ENCODE measurements around the gene PCYOX1L. TPM values are rescaled to one million over a fixed set of nuclear protein-coding genes. Genes with fewer than 3 reads are reported as not detected.

The PCYOX1L gene
- total RNA-seq, 4 donors from 2014 or later = 0.75 to 5.4 (median 2.8) TPM

DNA sequence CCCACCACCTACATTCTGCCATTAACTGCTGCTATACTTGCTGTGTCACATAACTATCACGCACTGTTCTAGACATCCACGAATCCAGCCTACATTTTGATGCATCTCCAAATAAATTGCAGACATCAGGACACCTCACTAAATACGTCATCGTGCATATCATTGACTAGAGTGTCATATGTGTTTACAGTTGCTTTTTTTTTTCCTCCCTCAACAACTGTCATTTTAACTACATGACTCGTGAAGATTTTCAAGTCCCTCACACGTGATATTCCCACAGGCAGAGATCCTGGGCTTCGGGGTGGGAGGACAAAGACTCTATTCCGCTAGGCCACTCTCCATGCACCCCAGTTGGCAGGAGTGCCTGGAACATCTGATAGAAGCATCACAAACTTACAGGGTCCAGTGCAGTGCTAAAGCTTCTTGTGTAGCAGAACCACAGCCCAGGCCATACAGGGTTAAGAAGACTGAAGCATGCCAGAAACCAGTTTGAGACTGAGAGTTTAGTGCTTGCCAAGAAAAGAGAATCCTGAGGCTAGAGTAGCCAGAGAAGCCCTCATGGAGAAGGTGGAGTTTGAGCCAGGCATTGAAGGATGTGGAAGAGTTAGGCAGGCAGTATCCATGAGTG is 1.1 kb downstream of the PCYOX1L start:
- WGBS, 2 donors (ENCODE audit: low coverage in 1 of 2) = 79 to 83% methylated on average over 4 to 8 of the region's 8 CpGs
- no peak overlapping the region for H3K4me3 ChIP-seq
- no peaks in the 10 kb centered on the region for H3K36me3 ChIP-seq
- no peak for DNase-seq
- TF ChIP-seq POLR2AphosphoS5 (IDR thresholded peaks at IDR 0.05) = no peak
- TF ChIP-seq EP300 (IDR thresholded peaks at IDR 0.05; ENCODE audit: low read depth) = no peak
- H3K27me3 ChIP-seq = no peaks in the 10 kb centered on the region
- H3K4me1 ChIP-seq = peaks cover 8 to 18% (median 11%) of the 10 kb centered on the region in 4 donors
- H3K9me3 ChIP-seq = no peaks in the 10 kb centered on the region
- in situ Hi-C loops (cut with MboI; ENCODE audit: low pct_ligation_motif_present in 1 of 4, low pct_unique_long_range_greater_than_20kb in 1 of 4, low sequenced_read_pairs in 3 of 4) (no loop called here), intact Hi-C loops (cut with DNase I; ENCODE audit: low total_unique reads) (no loop called here)
- no peak overlapping the region for H3K27ac ChIP-seq

DNA sequence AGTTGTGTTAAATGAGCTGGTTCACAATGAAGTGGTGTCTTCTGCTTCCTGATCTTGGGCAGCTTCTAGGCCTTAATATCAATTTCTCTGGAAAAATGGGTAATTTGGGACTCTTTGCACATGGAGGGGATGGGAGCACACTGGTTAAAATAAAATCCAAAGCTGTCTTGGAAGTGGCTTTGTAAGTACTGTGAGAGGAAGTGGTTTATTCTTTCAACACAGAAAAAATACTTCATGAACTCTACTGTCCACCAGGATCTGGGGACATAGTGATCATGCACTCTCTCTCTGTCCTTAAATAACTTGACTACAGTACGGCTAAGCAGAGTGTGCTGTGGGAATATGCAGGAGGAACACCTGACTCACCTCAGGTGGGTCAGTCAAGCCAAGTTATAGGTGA is 2.4 kb downstream of the PCYOX1L start:
- intact Hi-C loops (cut with DNase I; ENCODE audit: low total_unique reads) (no loop called here), in situ Hi-C loops (cut with MboI; ENCODE audit: low pct_ligation_motif_present in 1 of 4, low pct_unique_long_range_greater_than_20kb in 1 of 4, low sequenced_read_pairs in 3 of 4) (no loop called here)
- no peak for TF ChIP-seq POLR2AphosphoS5 (IDR thresholded peaks at IDR 0.05)
- no peak for TF ChIP-seq EP300 (IDR thresholded peaks at IDR 0.05; ENCODE audit: low read depth)
- no peak for TF ChIP-seq POLR2A (IDR thresholded peaks at IDR 0.05)
- TF ChIP-seq, protein P1, sequence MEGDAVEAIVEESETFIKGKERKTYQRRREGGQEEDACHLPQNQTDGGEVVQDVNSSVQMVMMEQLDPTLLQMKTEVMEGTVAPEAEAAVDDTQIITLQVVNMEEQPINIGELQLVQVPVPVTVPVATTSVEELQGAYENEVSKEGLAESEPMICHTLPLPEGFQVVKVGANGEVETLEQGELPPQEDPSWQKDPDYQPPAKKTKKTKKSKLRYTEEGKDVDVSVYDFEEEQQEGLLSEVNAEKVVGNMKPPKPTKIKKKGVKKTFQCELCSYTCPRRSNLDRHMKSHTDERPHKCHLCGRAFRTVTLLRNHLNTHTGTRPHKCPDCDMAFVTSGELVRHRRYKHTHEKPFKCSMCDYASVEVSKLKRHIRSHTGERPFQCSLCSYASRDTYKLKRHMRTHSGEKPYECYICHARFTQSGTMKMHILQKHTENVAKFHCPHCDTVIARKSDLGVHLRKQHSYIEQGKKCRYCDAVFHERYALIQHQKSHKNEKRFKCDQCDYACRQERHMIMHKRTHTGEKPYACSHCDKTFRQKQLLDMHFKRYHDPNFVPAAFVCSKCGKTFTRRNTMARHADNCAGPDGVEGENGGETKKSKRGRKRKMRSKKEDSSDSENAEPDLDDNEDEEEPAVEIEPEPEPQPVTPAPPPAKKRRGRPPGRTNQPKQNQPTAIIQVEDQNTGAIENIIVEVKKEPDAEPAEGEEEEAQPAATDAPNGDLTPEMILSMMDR (IDR thresholded peaks at IDR 0.05) = no peak
- H3K4me1 ChIP-seq = peaks cover 8 to 18% (median 11%) of the 10 kb centered on the region in 4 donors
- H3K36me3 ChIP-seq = no peaks in the 10 kb centered on the region
- no peak overlapping the region for H3K27ac ChIP-seq
- DNase-seq = no peak
- no peaks in the 10 kb centered on the region for H3K9me3 ChIP-seq
- WGBS, 2 donors (ENCODE audit: low coverage in 1 of 2) = 76% methylated on average over 1 of the region's 1 CpG; no CpG with 5 or more reads in 1 of the 2 donors
- no peak overlapping the region for H3K4me3 ChIP-seq
- H3K27me3 ChIP-seq = no peaks in the 10 kb centered on the region

DNA sequence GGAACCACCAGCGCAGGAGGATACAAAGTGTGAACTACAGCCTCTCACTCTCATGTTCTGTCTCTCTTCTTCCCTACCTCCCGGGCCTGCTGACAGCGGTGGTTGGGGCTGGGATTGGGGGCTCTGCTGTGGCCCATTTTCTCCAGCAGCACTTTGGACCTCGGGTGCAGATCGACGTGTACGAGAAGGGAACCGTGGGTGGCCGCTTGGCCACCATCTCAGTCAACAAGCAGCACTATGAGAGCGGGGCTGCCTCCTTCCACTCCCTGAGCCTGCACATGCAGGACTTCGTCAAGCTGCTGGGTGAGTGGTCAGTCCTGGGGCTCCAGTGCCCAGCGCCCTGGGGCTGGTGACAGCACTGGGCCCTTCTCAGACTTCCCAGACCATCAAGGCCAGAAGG is 4.7 kb downstream of the PCYOX1L start:
- no peak for DNase-seq
- 93 to 100% methylated on average over 1 to 12 of the region's 12 CpGs for WGBS, 2 donors (ENCODE audit: low coverage in 1 of 2)
- peaks cover 4 to 16% (median 9%) of the 10 kb centered on the region in 4 donors for H3K4me1 ChIP-seq
- in situ Hi-C loops (cut with MboI; ENCODE audit: low pct_ligation_motif_present in 1 of 4, low pct_unique_long_range_greater_than_20kb in 1 of 4, low sequenced_read_pairs in 3 of 4) (no loop called here), intact Hi-C loops (cut with DNase I; ENCODE audit: low total_unique reads) (no loop called here)
- TF ChIP-seq POLR2AphosphoS5 (IDR thresholded peaks at IDR 0.05) (no peak), EP300 (IDR thresholded peaks at IDR 0.05; ENCODE audit: low read depth) (no peak), POLR2A (IDR thresholded peaks at IDR 0.05) (no peak)
- TF ChIP-seq, protein P1 (IDR thresholded peaks at IDR 0.05) = no peak
- no peak overlapping the region for H3K27ac ChIP-seq
- H3K9me3 ChIP-seq = no peaks in the 10 kb centered on the region
- H3K27me3 ChIP-seq = no peaks in the 10 kb centered on the region
- no peaks in the 10 kb centered on the region for H3K36me3 ChIP-seq
- no peak overlapping the region for H3K4me3 ChIP-seq

DNA sequence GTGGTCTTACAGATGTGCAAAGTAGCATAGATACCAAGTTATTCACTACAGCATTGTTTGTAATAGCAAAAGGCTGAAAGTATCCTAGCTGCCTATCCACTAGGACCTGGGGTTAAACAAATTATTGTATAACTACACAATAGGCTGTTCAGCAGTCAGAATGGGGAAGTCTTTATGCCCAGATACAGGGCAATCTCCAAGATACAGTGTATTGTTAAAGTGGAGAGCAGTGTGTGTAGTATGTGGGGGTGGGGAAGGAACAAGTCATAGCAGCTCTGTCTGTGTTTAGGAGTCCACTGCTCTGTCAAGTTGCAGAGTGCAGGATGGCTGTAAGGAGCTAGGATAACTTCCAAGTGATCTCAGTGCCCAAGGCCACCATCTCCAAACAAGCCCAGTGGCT is 5.5 kb downstream of the PCYOX1L start:
- Histone ChIP-seq H3K36me3 (no peaks in the 10 kb centered on the region), H3K4me1 (peaks cover 1 to 13% (median 7%) of the 10 kb centered on the region in 4 donors), H3K27me3 (no peaks in the 10 kb centered on the region), H3K27ac (no peak overlapping the region), H3K9me3 (no peaks in the 10 kb centered on the region), H3K4me3 (no peak overlapping the region)
- intact Hi-C loops (cut with DNase I; ENCODE audit: low total_unique reads) (no loop called here), in situ Hi-C loops (cut with MboI; ENCODE audit: low pct_ligation_motif_present in 1 of 4, low pct_unique_long_range_greater_than_20kb in 1 of 4, low sequenced_read_pairs in 3 of 4) (no loop called here)
- TF ChIP-seq POLR2AphosphoS5 (IDR thresholded peaks at IDR 0.05) = no peak
- TF ChIP-seq EP300 (IDR thresholded peaks at IDR 0.05; ENCODE audit: low read depth) = no peak
- TF ChIP-seq POLR2A (IDR thresholded peaks at IDR 0.05) = no peak
- TF ChIP-seq, protein P1 (IDR thresholded peaks at IDR 0.05) = no peak
- no peak for DNase-seq

DNA sequence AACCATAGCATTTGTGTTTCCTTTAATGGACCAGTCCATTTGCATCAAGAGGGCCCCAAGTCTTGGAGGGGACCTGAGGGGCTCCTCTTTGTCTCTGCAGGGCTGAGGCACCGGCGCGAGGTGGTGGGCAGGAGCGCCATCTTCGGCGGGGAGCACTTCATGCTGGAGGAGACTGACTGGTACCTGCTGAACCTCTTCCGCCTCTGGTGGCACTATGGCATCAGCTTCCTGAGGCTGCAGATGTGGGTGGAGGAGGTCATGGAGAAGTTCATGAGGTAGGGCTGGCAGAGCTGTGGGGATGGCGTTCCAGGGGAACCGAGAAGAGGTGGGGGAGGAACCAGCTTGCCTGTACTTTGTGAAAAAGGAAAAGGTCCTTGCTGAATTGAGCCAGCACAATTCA is 6.1 kb downstream of the PCYOX1L start:
- intact Hi-C loops (cut with DNase I; ENCODE audit: low total_unique reads) (no loop called here), in situ Hi-C loops (cut with MboI; ENCODE audit: low pct_ligation_motif_present in 1 of 4, low pct_unique_long_range_greater_than_20kb in 1 of 4, low sequenced_read_pairs in 3 of 4) (no loop called here)
- Histone ChIP-seq H3K4me1 (peaks cover 0 to 9% (median 4%) of the 10 kb centered on the region in 4 donors), H3K9me3 (no peaks in the 10 kb centered on the region), H3K4me3 (no peak overlapping the region), H3K27ac (no peak overlapping the region), H3K27me3 (no peaks in the 10 kb centered on the region), H3K36me3 (no peaks in the 10 kb centered on the region)
- TF ChIP-seq, protein P1 (IDR thresholded peaks at IDR 0.05) = no peak
- TF ChIP-seq EP300 (IDR thresholded peaks at IDR 0.05; ENCODE audit: low read depth) = no peak
- TF ChIP-seq POLR2A (IDR thresholded peaks at IDR 0.05) = no peak
- WGBS, 2 donors (ENCODE audit: low coverage in 1 of 2) = 92 to 94% methylated on average over 3 to 9 of the region's 9 CpGs
- no peak for DNase-seq

All from transverse colon (tissue), 4 donors.